ENCODE results near the gene SIL1.

SIL1 gene

GRCh38 chr5:139100825-139101224, 97.3 kb downstream of the SIL1 start:
- no peak for TF ChIP-seq NFIC (IDR thresholded peaks at IDR 0.05)
- TF ChIP-seq TEAD4 (IDR thresholded peaks at IDR 0.05): no peak
- TF ChIP-seq CEBPB (IDR thresholded peaks at IDR 0.05): no peak
- no peak for TF ChIP-seq USF1 (IDR thresholded peaks at IDR 0.05)
- TF ChIP-seq REST (IDR thresholded peaks at IDR 0.05; ENCODE audit: low read depth): no peak
- TF ChIP-seq RAD21 (IDR thresholded peaks at IDR 0.05; ENCODE audit: low read depth): no peak
- TF ChIP-seq ZBTB7A (IDR thresholded peaks at IDR 0.05; ENCODE audit: low read depth): no peak
- no peak for TF ChIP-seq TAF1 (IDR thresholded peaks at IDR 0.05; ENCODE audit: low read depth)
- TF ChIP-seq TCF12 (IDR thresholded peaks at IDR 0.05; ENCODE audit: low read depth): no peak
- no peak for TF ChIP-seq EGR1 (IDR thresholded peaks at IDR 0.05)
- TF ChIP-seq MAX (IDR thresholded peaks at IDR 0.05): no peak
- TF ChIP-seq FOXM1 (IDR thresholded peaks at IDR 0.05; ENCODE audit: borderline replicate concordance, low read depth): no peak
- TF ChIP-seq YY1 (IDR thresholded peaks at IDR 0.05; ENCODE audit: low read depth): no peak
- TF ChIP-seq CREB1 (IDR thresholded peaks at IDR 0.05; ENCODE audit: low read depth): no peak
- TF ChIP-seq EP300 (IDR thresholded peaks at IDR 0.05; ENCODE audit: borderline replicate concordance): no peak

- TF ChIP-seq FOXM1 (IDR thresholded peaks at IDR 0.05; ENCODE audit: borderline replicate concordance, low read depth) (no peak), CEBPB (IDR thresholded peaks at IDR 0.05) (no peak), TCF12 (IDR thresholded peaks at IDR 0.05; ENCODE audit: low read depth) (no peak), ZBTB7A (IDR thresholded peaks at IDR 0.05; ENCODE audit: low read depth) (no peak), TAF1 (IDR thresholded peaks at IDR 0.05; ENCODE audit: low read depth) (no peak), USF1 (IDR thresholded peaks at IDR 0.05) (no peak), EGR1 (IDR thresholded peaks at IDR 0.05) (no peak), MAX (IDR thresholded peaks at IDR 0.05) (no peak), NFIC (IDR thresholded peaks at IDR 0.05) (no peak), REST (IDR thresholded peaks at IDR 0.05; ENCODE audit: low read depth) (no peak), YY1 (IDR thresholded peaks at IDR 0.05; ENCODE audit: low read depth) (no peak), EP300 (IDR thresholded peaks at IDR 0.05; ENCODE audit: borderline replicate concordance) (no peak), RAD21 (IDR thresholded peaks at IDR 0.05; ENCODE audit: low read depth) (no peak), CREB1 (IDR thresholded peaks at IDR 0.05; ENCODE audit: low read depth) (no peak)
Measured at GRCh38 chr5:139094154-139095131, 103.7 kb downstream of the SIL1 start.

GRCh38 chr5:139092741-139093343, 105.3 kb downstream of the SIL1 start:
- TF ChIP-seq ZBTB7A (IDR thresholded peaks at IDR 0.05; ENCODE audit: low read depth) (no peak), TAF1 (IDR thresholded peaks at IDR 0.05; ENCODE audit: low read depth) (no peak), EP300 (IDR thresholded peaks at IDR 0.05; ENCODE audit: borderline replicate concordance) (no peak), RAD21 (IDR thresholded peaks at IDR 0.05; ENCODE audit: low read depth) (no peak), USF1 (IDR thresholded peaks at IDR 0.05) (no peak), REST (IDR thresholded peaks at IDR 0.05; ENCODE audit: low read depth) (no peak), MAX (IDR thresholded peaks at IDR 0.05) (no peak), NFIC (IDR thresholded peaks at IDR 0.05) (no peak), TCF12 (IDR thresholded peaks at IDR 0.05; ENCODE audit: low read depth) (no peak), CREB1 (IDR thresholded peaks at IDR 0.05; ENCODE audit: low read depth) (no peak), FOXM1 (IDR thresholded peaks at IDR 0.05; ENCODE audit: borderline replicate concordance, low read depth) (no peak), EGR1 (IDR thresholded peaks at IDR 0.05) (no peak), CEBPB (IDR thresholded peaks at IDR 0.05) (no peak; the same call in 1 of the 2 replicates), TEAD4 (IDR thresholded peaks at IDR 0.05) (no peak), YY1 (IDR thresholded peaks at IDR 0.05; ENCODE audit: low read depth) (no peak)
